Glomerular endothelial cell (primary cell): Measurements from ENCODE around the gene JMJD8. TPM values are rescaled to one million over a fixed set of nuclear protein-coding genes. Genes with fewer than 3 reads are reported as not detected.

Source experiments
- total RNA-seq: library from RNA; depleted of rRNA; stranded (reverse); fragments of >200 nt; gene quantifications from 2 replicates; pipeline ENCODE4 v1.2.3, GENCODE V29; 2015

JMJD8 gene
- total RNA-seq, 1 donor from 2014 or later: 70.8 TPM

Other genes with a start within 250 kb of the JMJD8 start
- 57.0 and 72.5 TPM in 2 replicates for gene CAPN15, start 156.6 kb downstream of the JMJD8 start, total RNA-seq
- gene PRR35, start 123.9 kb downstream of the JMJD8 start, total RNA-seq: not detected in 2 replicates
- gene NHLRC4, start 117.3 kb downstream of the JMJD8 start, total RNA-seq: 2.7 and 3.3 TPM in 2 replicates
- 34.6 and 69.5 TPM in 2 replicates for gene PIGQ, start 114.4 kb downstream of the JMJD8 start, total RNA-seq
- 17.6 and 25.1 TPM in 2 replicates for gene RAB40C, start 94.3 kb downstream of the JMJD8 start, total RNA-seq
- gene WFIKKN1, start 53.3 kb downstream of the JMJD8 start, total RNA-seq: 0.06 TPM in 1 of 2 replicates, not detected in the other
- gene METTL26, start 48.0 kb downstream of the JMJD8 start, total RNA-seq: 163 and 315 TPM in 2 replicates
- 24.1 and 25.7 TPM in 2 replicates for gene MCRIP2, start 42.5 kb downstream of the JMJD8 start, total RNA-seq
- 17.4 and 21.2 TPM in 2 replicates for gene WDR90, start 35.0 kb downstream of the JMJD8 start, total RNA-seq
- gene RHOT2, start 16.2 kb downstream of the JMJD8 start, total RNA-seq: 48.3 and 78.9 TPM in 2 replicates
- 0.34 and 1.6 TPM in 2 replicates for gene RHBDL1, start 8.7 kb downstream of the JMJD8 start, total RNA-seq
- gene STUB1, start 3.9 kb downstream of the JMJD8 start, total RNA-seq: 159 and 240 TPM in 2 replicates
- gene WDR24, start 6.1 kb upstream of the JMJD8 start, total RNA-seq: 9.9 and 12.5 TPM in 2 replicates
- gene FBXL16, start 21.5 kb upstream of the JMJD8 start, total RNA-seq: 1.6 TPM in 2 replicates
- 54.4 and 134 TPM in 2 replicates for gene METRN, start 30.8 kb upstream of the JMJD8 start, total RNA-seq
- gene ANTKMT, start 36.8 kb upstream of the JMJD8 start, total RNA-seq: 45.4 and 53.0 TPM in 2 replicates
- gene CCDC78, start 42.1 kb upstream of the JMJD8 start, total RNA-seq: 0.41 and 3.9 TPM in 2 replicates
- gene HAGHL, start 42.8 kb upstream of the JMJD8 start, total RNA-seq: 8.2 and 12.8 TPM in 2 replicates
- 33.7 and 34.3 TPM in 2 replicates for gene CIAO3, start 56.7 kb upstream of the JMJD8 start, total RNA-seq
- 2.1 and 2.4 TPM in 2 replicates for gene MSLN, start 76.4 kb upstream of the JMJD8 start, total RNA-seq
- 35.9 and 42.1 TPM in 2 replicates for gene RPUSD1, start 104.0 kb upstream of the JMJD8 start, total RNA-seq
- 7.3 and 24.3 TPM in 2 replicates for gene CHTF18, start 104.3 kb upstream of the JMJD8 start, total RNA-seq
- gene GNG13, start 116.4 kb upstream of the JMJD8 start, total RNA-seq: not detected in 2 replicates